ENCODE results near the gene PDZRN4. TPM values are rescaled to one million over a fixed set of nuclear protein-coding genes. Genes with fewer than 3 reads are reported as not detected.

PDZRN4 gene
- total RNA-seq, 1 donor from 2014 or later = 0.14 TPM

DNA sequence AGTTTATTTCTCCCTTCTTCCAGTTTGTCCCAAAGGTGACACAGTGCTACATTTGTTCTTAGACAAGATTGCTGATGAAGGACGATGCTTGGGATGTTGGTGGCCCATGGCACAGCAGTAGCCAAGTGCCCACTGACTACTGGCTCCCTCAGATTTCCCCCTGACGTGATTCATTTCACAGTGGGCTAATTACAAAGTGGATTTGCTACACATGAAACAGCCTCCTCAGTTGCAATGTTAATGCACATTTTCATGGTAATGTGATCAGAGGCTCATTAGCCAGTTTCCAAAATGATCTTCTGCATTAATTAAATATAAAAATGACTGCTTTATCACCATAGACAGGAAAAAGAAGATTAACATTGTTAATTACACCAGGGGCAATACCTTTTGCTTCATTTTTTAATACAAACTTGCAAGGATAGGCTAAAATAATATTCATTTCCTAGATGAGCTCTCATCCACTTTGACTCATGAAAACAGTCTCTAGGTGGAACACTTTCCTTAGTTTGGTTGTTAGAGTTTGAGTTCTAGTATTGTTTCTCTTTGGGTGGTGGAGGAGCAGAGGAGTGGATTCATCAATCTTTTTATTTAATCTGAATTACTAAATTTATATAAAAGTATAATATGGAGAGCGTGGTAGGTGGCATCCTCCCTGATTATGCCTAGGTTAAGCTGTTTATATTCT lies 250.9 kb downstream of the PDZRN4 start:
- H3K4me3 ChIP-seq = no peak overlapping the region
- DNase-seq = no peak
- H3K27ac ChIP-seq (replicated peaks) = no peak overlapping the region
- no peaks in the 10 kb centered on the region for H3K9me3 ChIP-seq (replicated peaks)
- no peaks in the 10 kb centered on the region for H3K27me3 ChIP-seq (ENCODE audit: low read depth)
- intact Hi-C loops (cut with micrococcal nuclease) = no loop called here
- TF ChIP-seq, protein P1, sequence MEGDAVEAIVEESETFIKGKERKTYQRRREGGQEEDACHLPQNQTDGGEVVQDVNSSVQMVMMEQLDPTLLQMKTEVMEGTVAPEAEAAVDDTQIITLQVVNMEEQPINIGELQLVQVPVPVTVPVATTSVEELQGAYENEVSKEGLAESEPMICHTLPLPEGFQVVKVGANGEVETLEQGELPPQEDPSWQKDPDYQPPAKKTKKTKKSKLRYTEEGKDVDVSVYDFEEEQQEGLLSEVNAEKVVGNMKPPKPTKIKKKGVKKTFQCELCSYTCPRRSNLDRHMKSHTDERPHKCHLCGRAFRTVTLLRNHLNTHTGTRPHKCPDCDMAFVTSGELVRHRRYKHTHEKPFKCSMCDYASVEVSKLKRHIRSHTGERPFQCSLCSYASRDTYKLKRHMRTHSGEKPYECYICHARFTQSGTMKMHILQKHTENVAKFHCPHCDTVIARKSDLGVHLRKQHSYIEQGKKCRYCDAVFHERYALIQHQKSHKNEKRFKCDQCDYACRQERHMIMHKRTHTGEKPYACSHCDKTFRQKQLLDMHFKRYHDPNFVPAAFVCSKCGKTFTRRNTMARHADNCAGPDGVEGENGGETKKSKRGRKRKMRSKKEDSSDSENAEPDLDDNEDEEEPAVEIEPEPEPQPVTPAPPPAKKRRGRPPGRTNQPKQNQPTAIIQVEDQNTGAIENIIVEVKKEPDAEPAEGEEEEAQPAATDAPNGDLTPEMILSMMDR (IDR thresholded peaks at IDR 0.05; ENCODE audit: borderline replicate concordance) = no peak
- no peaks in the 10 kb centered on the region for H3K4me1 ChIP-seq
- no peaks in the 10 kb centered on the region for H3K36me3 ChIP-seq

DNA sequence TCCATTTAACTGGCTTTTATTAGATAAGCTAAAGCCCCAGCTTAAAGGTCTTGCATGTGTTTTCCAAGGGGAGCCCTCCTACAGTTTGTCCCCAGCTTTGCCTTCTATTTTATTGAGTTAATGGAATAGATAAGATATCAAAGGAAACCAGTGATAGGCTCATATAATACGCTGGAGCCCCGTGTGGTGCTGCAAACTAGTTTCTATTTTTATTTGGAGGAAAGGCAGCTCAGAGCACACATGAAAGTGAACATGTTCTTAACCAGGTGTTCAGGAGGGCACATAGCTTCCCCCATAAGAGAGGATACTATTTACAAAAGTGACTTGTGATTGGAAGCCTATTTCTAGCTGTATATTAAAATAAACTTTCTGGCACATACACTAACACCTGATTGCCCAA lies 251.7 kb downstream of the PDZRN4 start:
- H3K27ac ChIP-seq (replicated peaks) = no peak overlapping the region
- TF ChIP-seq, protein P1 (IDR thresholded peaks at IDR 0.05; ENCODE audit: borderline replicate concordance) = no peak
- no peaks in the 10 kb centered on the region for H3K9me3 ChIP-seq (replicated peaks)
- H3K36me3 ChIP-seq = no peaks in the 10 kb centered on the region
- no peaks in the 10 kb centered on the region for H3K4me1 ChIP-seq
- H3K27me3 ChIP-seq (ENCODE audit: low read depth) = no peaks in the 10 kb centered on the region
- intact Hi-C loops (cut with micrococcal nuclease) = no loop called here
- no peak overlapping the region for H3K4me3 ChIP-seq
- DNase-seq = no peak

DNA sequence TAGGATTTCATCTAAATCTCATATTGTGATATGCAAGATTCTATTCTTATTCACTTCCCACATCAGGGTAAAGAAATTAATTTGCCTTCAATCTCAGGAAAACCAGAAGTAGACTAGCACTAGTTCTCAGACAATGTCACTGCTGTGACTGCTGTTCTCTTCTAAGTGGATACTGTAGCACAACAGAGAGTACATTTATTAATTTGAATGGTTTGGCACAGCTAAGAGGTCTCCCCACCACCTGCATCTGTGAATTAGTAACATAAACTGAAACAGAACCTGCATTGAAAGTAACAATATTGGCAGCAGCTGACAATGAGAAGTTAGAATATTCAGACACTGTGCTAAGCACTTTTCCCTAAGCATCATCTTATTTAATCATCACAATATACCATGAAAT lies 253.1 kb downstream of the PDZRN4 start:
- no peaks in the 10 kb centered on the region for H3K9me3 ChIP-seq (replicated peaks)
- H3K27ac ChIP-seq (replicated peaks) = no peak overlapping the region
- TF ChIP-seq, protein P1 (IDR thresholded peaks at IDR 0.05; ENCODE audit: borderline replicate concordance) = no peak
- DNase-seq = no peak
- intact Hi-C loops (cut with micrococcal nuclease) = no loop called here
- H3K4me1 ChIP-seq = no peaks in the 10 kb centered on the region
- no peaks in the 10 kb centered on the region for H3K36me3 ChIP-seq
- H3K4me3 ChIP-seq = no peak overlapping the region
- no peaks in the 10 kb centered on the region for H3K27me3 ChIP-seq (ENCODE audit: low read depth)

- Histone ChIP-seq H3K27ac (replicated peaks) (no peak overlapping the region), H3K9me3 (replicated peaks) (no peaks in the 10 kb centered on the region), H3K4me1 (no peaks in the 10 kb centered on the region), H3K4me3 (no peak overlapping the region), H3K36me3 (no peaks in the 10 kb centered on the region), H3K27me3 (ENCODE audit: low read depth) (no peaks in the 10 kb centered on the region)
- DNase-seq = no peak
- intact Hi-C loops (cut with micrococcal nuclease) = no loop called here
- TF ChIP-seq, protein P1 (IDR thresholded peaks at IDR 0.05; ENCODE audit: borderline replicate concordance) = no peak
Observed at GRCh38 chr12:41442896-41443295, 254.8 kb downstream of the PDZRN4 start.

GRCh38 chr12:41443690-41444089 lies 255.6 kb downstream of the PDZRN4 start:
- no peaks in the 10 kb centered on the region for H3K27me3 ChIP-seq (ENCODE audit: low read depth)
- no peaks in the 10 kb centered on the region for H3K9me3 ChIP-seq (replicated peaks)
- TF ChIP-seq, protein P1 (IDR thresholded peaks at IDR 0.05; ENCODE audit: borderline replicate concordance) = no peak
- H3K4me3 ChIP-seq = no peak overlapping the region
- H3K4me1 ChIP-seq = no peaks in the 10 kb centered on the region
- no peaks in the 10 kb centered on the region for H3K36me3 ChIP-seq
- intact Hi-C loops (cut with micrococcal nuclease) = no loop called here
- no peak for DNase-seq
- no peak overlapping the region for H3K27ac ChIP-seq (replicated peaks)

Measured in left ventricle myocardium inferior (tissue), 1 donor.